Measurements from ENCODE around the gene BTNL9.
"Not testable (repeated sequence)": the region's sequence is repeated elsewhere in the genome, so short reads cannot be mapped to it uniquely, and the experiment has no call there.

BTNL9 gene

DNA sequence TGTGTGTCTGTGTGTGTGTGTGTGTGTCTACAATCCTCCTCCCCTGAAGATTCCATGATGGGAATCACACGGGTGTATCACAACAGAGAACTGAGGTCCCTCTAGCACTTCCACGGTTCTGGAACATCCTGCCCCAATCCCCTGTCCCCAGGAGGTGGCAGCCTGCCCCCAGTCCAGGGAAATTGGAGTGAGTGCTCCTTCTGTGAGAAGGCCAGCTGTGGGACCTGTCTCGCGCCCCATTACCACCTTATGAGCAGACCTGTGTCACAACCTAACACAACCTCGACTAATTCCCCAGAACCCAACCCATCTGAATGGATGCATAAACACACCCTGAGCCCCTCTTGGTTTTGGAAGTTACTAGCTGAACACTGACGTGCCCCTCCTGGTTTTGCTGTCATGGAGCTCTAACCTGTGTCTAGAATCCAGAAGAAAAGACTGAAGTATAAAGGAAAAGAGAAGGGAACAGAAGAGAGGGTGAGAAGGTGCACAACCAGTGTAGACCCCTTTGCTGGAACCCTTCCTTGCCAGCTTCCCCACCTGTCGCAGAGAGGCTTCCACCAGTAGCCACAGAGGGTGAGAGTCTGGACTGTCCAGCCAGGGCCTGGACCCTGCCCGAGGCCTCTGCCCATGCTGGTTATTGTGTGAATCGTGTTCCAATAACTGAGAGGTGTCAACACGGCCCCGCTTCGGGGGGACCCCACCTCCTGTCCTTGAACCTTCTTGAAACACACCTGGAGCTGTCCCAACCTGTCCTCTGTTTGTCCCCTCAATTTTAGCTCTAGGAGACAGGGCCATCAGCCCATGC lies 3.4 kb downstream of the BTNL9 start:
- H3K4me3 ChIP-seq (ENCODE audit: low read length): no peak overlapping the region
- no peaks in the 10 kb centered on the region for H3K9me3 ChIP-seq (ENCODE audit: insufficient read depth, low read length)
- H3K4me1 ChIP-seq (ENCODE audit: low read length): no peaks in the 10 kb centered on the region
- no peak overlapping the region for H3K4me2 ChIP-seq (ENCODE audit: low read length)
- no peak overlapping the region for H2AFZ ChIP-seq (ENCODE audit: low read depth, low read length)
- no peak overlapping the region for H3K9ac ChIP-seq (ENCODE audit: low read length)
- TF ChIP-seq, protein P1, sequence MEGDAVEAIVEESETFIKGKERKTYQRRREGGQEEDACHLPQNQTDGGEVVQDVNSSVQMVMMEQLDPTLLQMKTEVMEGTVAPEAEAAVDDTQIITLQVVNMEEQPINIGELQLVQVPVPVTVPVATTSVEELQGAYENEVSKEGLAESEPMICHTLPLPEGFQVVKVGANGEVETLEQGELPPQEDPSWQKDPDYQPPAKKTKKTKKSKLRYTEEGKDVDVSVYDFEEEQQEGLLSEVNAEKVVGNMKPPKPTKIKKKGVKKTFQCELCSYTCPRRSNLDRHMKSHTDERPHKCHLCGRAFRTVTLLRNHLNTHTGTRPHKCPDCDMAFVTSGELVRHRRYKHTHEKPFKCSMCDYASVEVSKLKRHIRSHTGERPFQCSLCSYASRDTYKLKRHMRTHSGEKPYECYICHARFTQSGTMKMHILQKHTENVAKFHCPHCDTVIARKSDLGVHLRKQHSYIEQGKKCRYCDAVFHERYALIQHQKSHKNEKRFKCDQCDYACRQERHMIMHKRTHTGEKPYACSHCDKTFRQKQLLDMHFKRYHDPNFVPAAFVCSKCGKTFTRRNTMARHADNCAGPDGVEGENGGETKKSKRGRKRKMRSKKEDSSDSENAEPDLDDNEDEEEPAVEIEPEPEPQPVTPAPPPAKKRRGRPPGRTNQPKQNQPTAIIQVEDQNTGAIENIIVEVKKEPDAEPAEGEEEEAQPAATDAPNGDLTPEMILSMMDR (IDR thresholded peaks at IDR 0.05; ENCODE audit: low read depth, low read length): peak; percentile 29
- TF ChIP-seq EZH2phosphoT487 (IDR thresholded peaks at IDR 0.05; ENCODE audit: low read depth): no peak
- no peaks in the 10 kb centered on the region for H3K36me3 ChIP-seq (replicated peaks; ENCODE audit: low read depth, low read length)
- H3K79me2 ChIP-seq (ENCODE audit: low read length): no peaks in the 10 kb centered on the region
- peaks cover 28% of the 10 kb centered on the region for H3K27me3 ChIP-seq (ENCODE audit: low read depth, low read length)
- no peak overlapping the region for H3K27ac ChIP-seq (ENCODE audit: low read length)
- no peaks in the 10 kb centered on the region for H4K20me1 ChIP-seq (ENCODE audit: insufficient read depth, low read length)

DNA sequence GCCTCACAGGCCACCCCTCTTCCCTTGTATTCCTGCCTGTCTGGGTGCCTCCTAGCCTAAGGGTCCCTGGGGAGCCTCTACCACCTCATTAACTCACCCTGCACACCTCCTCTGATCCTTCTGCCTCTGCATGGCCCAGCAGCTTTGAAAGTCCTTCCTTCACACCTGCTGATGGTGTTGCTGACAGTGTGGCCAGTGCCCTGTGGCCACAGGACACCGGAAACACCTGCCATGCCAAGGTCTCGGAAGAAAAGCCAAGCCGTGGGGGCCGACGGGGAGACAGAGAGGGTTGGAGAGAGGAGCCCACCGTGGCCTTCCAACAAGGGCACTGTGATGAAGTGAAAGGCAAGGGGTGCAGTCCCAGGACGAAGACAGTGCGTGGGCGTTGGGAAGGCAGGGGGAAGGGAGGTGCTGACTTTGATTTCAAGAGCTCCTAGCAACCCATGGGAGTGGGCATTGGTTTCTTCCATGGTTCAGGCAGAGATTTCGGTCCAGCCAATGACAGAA lies 4.1 kb downstream of the BTNL9 start:
- Histone ChIP-seq H2AFZ (ENCODE audit: low read depth, low read length) (no peak overlapping the region), H3K4me2 (ENCODE audit: low read length) (no peak overlapping the region), H3K27me3 (ENCODE audit: low read depth, low read length) (peaks cover 29% of the 10 kb centered on the region), H3K9ac (ENCODE audit: low read length) (no peak overlapping the region), H3K4me3 (ENCODE audit: low read length) (no peak overlapping the region), H3K79me2 (ENCODE audit: low read length) (no peaks in the 10 kb centered on the region), H3K27ac (ENCODE audit: low read length) (no peak overlapping the region), H4K20me1 (ENCODE audit: insufficient read depth, low read length) (no peaks in the 10 kb centered on the region), H3K9me3 (ENCODE audit: insufficient read depth, low read length) (no peaks in the 10 kb centered on the region), H3K4me1 (ENCODE audit: low read length) (no peaks in the 10 kb centered on the region), H3K36me3 (replicated peaks; ENCODE audit: low read depth, low read length) (no peaks in the 10 kb centered on the region)
- TF ChIP-seq, protein P1 (IDR thresholded peaks at IDR 0.05; ENCODE audit: low read depth, low read length): no peak
- no peak for TF ChIP-seq EZH2phosphoT487 (IDR thresholded peaks at IDR 0.05; ENCODE audit: low read depth)

DNA sequence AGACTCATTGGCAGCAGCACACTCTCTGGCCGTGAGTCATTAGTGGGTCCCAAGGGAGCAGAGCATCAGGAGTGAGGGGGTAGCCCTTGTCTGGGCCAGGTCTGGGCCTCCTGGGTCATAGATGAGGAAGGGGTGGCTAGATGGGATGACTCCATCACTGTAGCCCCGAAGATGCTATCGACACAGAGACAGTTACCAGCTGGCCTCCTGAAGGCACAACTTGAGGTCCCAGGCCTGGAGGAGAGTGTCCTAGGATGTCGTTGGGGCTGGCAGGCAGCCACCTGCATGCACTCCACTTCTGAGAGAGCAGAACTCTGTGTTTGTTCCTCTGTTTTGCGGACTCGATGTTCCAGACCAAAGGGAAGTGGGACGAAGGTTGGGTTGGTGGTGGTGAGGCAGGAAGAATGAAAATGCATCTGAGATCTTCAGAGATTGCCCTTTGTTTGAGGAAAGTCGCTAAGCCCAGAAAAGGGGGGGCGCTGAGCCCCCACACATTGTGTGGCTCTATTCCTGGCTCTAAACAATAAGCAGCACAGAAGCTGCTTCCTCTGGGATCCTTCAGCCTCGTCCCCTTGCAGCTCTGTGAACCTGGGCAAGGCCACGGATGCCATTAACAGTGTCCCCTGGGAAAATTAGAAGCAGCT lies 4.7 kb downstream of the BTNL9 start:
- Histone ChIP-seq H3K9me3 (ENCODE audit: insufficient read depth, low read length) (no peaks in the 10 kb centered on the region), H2AFZ (ENCODE audit: low read depth, low read length) (no peak overlapping the region), H3K4me3 (ENCODE audit: low read length) (no peak overlapping the region), H3K4me2 (ENCODE audit: low read length) (no peak overlapping the region), H3K4me1 (ENCODE audit: low read length) (no peaks in the 10 kb centered on the region), H3K79me2 (ENCODE audit: low read length) (no peaks in the 10 kb centered on the region), H3K27ac (ENCODE audit: low read length) (no peak overlapping the region), H3K9ac (ENCODE audit: low read length) (no peak overlapping the region), H3K27me3 (ENCODE audit: low read depth, low read length) (peaks cover 32% of the 10 kb centered on the region), H4K20me1 (ENCODE audit: insufficient read depth, low read length) (no peaks in the 10 kb centered on the region), H3K36me3 (replicated peaks; ENCODE audit: low read depth, low read length) (no peaks in the 10 kb centered on the region)
- TF ChIP-seq, protein P1 (IDR thresholded peaks at IDR 0.05; ENCODE audit: low read depth, low read length): no peak

DNA sequence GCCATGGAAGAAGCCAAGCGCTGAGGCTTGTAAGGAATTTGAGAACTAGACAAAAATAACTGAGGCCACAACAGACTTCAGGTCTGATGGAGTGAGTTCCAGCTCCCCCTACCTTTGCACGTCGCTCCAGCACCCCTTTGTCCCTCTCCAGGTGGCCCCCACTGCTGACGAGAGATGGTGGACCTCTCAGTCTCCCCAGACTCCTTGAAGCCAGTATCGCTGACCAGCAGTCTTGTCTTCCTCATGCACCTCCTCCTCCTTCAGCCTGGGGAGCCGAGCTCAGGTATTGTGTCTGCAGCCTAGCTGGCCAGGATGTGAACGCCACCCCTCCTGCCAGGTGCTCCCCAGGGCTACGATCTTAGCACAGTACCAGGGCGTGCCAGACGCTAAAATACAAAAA lies 5.2 kb downstream of the BTNL9 start:
- Histone ChIP-seq H3K4me1 (ENCODE audit: low read length) (no peaks in the 10 kb centered on the region), H3K27ac (ENCODE audit: low read length) (no peak overlapping the region), H2AFZ (ENCODE audit: low read depth, low read length) (no peak overlapping the region), H3K4me3 (ENCODE audit: low read length) (no peak overlapping the region), H3K79me2 (ENCODE audit: low read length) (no peaks in the 10 kb centered on the region), H4K20me1 (ENCODE audit: insufficient read depth, low read length) (no peaks in the 10 kb centered on the region), H3K27me3 (ENCODE audit: low read depth, low read length) (peaks cover 32% of the 10 kb centered on the region), H3K9ac (ENCODE audit: low read length) (no peak overlapping the region), H3K36me3 (replicated peaks; ENCODE audit: low read depth, low read length) (no peaks in the 10 kb centered on the region), H3K4me2 (ENCODE audit: low read length) (no peak overlapping the region), H3K9me3 (ENCODE audit: insufficient read depth, low read length) (no peaks in the 10 kb centered on the region)
- TF ChIP-seq EZH2phosphoT487 (IDR thresholded peaks at IDR 0.05; ENCODE audit: low read depth): no peak
- TF ChIP-seq, protein P1 (IDR thresholded peaks at IDR 0.05; ENCODE audit: low read depth, low read length): no peak; the same call in 1 of the 2 replicates

- H3K9me3 ChIP-seq (ENCODE audit: insufficient read depth, low read length); H2AFZ ChIP-seq (ENCODE audit: low read depth, low read length); H3K9ac ChIP-seq (ENCODE audit: low read length); H3K4me1 ChIP-seq (ENCODE audit: low read length); H3K4me3 ChIP-seq (ENCODE audit: low read length); H3K36me3 ChIP-seq (replicated peaks; ENCODE audit: low read depth, low read length); H3K27ac ChIP-seq (ENCODE audit: low read length); H3K4me2 ChIP-seq (ENCODE audit: low read length); H4K20me1 ChIP-seq (ENCODE audit: insufficient read depth, low read length); H3K79me2 ChIP-seq (ENCODE audit: low read length): not testable (repeated sequence)
- peaks cover 29% of the 10 kb centered on the region for H3K27me3 ChIP-seq (ENCODE audit: low read depth, low read length)
Measured at GRCh38 chr5:181045857-181046256, 5.8 kb downstream of the BTNL9 start.

All from OCI-LY3 (cell line).